Mesothelial cell of epicardium (in vitro differentiated cells): ENCODE results near the gene CLIP3. TPM values are rescaled to one million over a fixed set of nuclear protein-coding genes. Genes with fewer than 3 reads are reported as not detected.
A peak's percentile ranks its signal among the peaks of the same experiment; 100 is the strongest.

Source experiments
- DNase-seq, 2 experiments: peaks; one replicate each; pipeline ENCODE4 v3.0.0; 2021; ENCODE audit warnings: low spot score in 2 of 2; ENCODE audit not compliant: unreplicated experiment in 2 of 2
- H3K27ac Mint-ChIP-seq: 2 replicates; pipeline ENCODE4 v1.8.0; 2021; ENCODE audit warnings: mixed read lengths
- H3K27me3 Mint-ChIP-seq: 2 replicates; pipeline ENCODE4 v1.8.0; 2021; ENCODE audit warnings: low read depth, mixed read lengths
- H3K36me3 Mint-ChIP-seq: 2 replicates; pipeline ENCODE4 v1.8.0; 2021; ENCODE audit warnings: mixed read lengths
- H3K4me1 Mint-ChIP-seq: 2 replicates; pipeline ENCODE4 v1.8.0; 2021; ENCODE audit warnings: mixed read lengths
- H3K4me3 Mint-ChIP-seq: 2 replicates; pipeline ENCODE4 v1.8.0; 2021; ENCODE audit warnings: mild to moderate bottlenecking, moderate library complexity, mixed read lengths
- H3K9me3 Mint-ChIP-seq: 2 replicates; pipeline ENCODE4 v1.8.0; 2021; ENCODE audit warnings: mixed read lengths
- CTCF ChIP-seq: fragments of 200-600 bp; sonication (generic); IDR thresholded peaks from one replicate; pipeline ENCODE4 v1.5.0; 2021; ENCODE audit warnings: antibody characterized with exemption; ENCODE audit not compliant: unreplicated experiment
- total RNA-seq: library from RNA; stranded (reverse); gene quantifications from 3 replicates; pipeline ENCODE4 v1.2.1, GENCODE V29; 2021

Gene CLIP3
- total RNA-seq, 1 donor from 2014 or later: 59.0 TPM

GRCh38 chr19:36009220-36009619 is 23.5 kb downstream of the CLIP3 start:
- peaks cover 2% of the 10 kb centered on the region for H3K27me3 Mint-ChIP-seq
- DNase-seq: peak in 1 of 2 experiments; percentile 70
- no peak for TF ChIP-seq CTCF
- H3K36me3 Mint-ChIP-seq: peaks cover 7% of the 10 kb centered on the region
- peaks cover 28% of the 10 kb centered on the region for H3K4me1 Mint-ChIP-seq
- H3K27ac Mint-ChIP-seq: peak overlapping the region; percentile 56
- no peaks in the 10 kb centered on the region for H3K9me3 Mint-ChIP-seq
- peak overlapping the region; percentile 86 for H3K4me3 Mint-ChIP-seq

- TF ChIP-seq CTCF: no peak
- DNase-seq: peak in 1 of 2 experiments; percentile 49
These were observed 24.2 kb downstream of the CLIP3 start, which contains the start of gene SYNE4 for GRCh38 chr19:36008336-36008978. SYNE4 (minus strand) TSS chr19:36008813; CDS start chr19:36008681, 132 bp downstream.

DNA sequence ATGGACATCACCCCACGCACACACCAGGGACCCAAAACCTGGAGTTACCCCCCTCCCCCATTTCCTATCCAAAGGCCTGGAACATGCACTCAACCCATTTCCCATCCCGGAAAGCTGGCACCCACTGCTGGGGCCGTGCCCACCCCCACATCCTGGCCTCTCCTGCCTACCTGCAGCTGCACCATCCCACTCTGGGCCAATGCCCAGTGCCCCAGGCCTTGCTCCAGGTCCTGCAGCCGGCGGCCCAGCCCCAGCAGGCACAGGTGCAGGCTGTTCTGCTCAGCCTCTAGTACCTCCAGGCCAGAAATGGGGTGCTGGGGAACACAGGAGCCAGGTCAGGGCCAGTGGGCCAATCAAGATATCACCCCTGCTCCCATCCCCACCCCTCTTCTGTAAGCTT is 25.7 kb downstream of the CLIP3 start:
- H3K27ac Mint-ChIP-seq: no peak overlapping the region
- peaks cover 2% of the 10 kb centered on the region for H3K27me3 Mint-ChIP-seq
- H3K4me3 Mint-ChIP-seq: no peak overlapping the region
- no peak for TF ChIP-seq CTCF
- peaks cover 11% of the 10 kb centered on the region for H3K36me3 Mint-ChIP-seq
- peaks cover 17% of the 10 kb centered on the region for H3K4me1 Mint-ChIP-seq
- no peaks in the 10 kb centered on the region for H3K9me3 Mint-ChIP-seq
- DNase-seq: no peak

More at GRCh38 chr19:36008336-36008978, 24.2 kb downstream of the CLIP3 start, which contains the start of gene SYNE4:
- H3K27me3 Mint-ChIP-seq: peaks cover 2% of the 10 kb centered on the region
- no peaks in the 10 kb centered on the region for H3K9me3 Mint-ChIP-seq
- peak within 1 kb of the TSS; percentile 91 for H3K27ac Mint-ChIP-seq
- peaks cover 7% of the 10 kb centered on the region for H3K36me3 Mint-ChIP-seq
- H3K4me1 Mint-ChIP-seq: peaks cover 21% of the 10 kb centered on the region
- peak within 1 kb of the TSS; percentile 86 for H3K4me3 Mint-ChIP-seq

GRCh38 chr19:36003284-36003683 is 29.4 kb downstream of the CLIP3 start:
- no peak for TF ChIP-seq CTCF
- no peak overlapping the region for H3K27ac Mint-ChIP-seq
- peaks cover 13% of the 10 kb centered on the region for H3K36me3 Mint-ChIP-seq
- H3K27me3 Mint-ChIP-seq: no peaks in the 10 kb centered on the region
- DNase-seq: no peak
- no peaks in the 10 kb centered on the region for H3K9me3 Mint-ChIP-seq
- H3K4me3 Mint-ChIP-seq: no peak overlapping the region
- peaks cover 5% of the 10 kb centered on the region for H3K4me1 Mint-ChIP-seq

DNA sequence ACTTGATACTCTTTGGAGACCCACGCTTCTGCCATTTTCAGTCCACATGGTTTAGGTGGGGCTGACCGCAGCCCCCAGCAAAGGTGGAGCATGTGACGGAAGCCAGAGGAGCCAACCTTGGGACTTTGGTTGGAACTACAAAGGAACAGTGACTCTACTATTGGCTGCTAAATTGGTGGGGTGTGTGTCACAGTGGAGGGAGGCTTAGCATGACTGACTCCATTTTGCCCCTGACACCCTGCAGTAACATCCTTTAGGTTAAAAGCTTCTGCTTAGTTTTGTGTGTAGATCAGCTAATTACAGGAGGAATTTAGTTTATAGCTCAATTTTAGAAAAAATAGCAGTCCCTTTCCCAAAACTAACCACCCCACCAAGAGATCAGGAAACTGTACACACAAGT is 31.1 kb downstream of the CLIP3 start:
- TF ChIP-seq CTCF: no peak
- Mint-ChIP-seq H3K4me3 (no peak overlapping the region), H3K9me3 (no peaks in the 10 kb centered on the region), H3K27me3 (no peaks in the 10 kb centered on the region), H3K4me1 (peaks cover 1% of the 10 kb centered on the region), H3K27ac (no peak overlapping the region), H3K36me3 (peaks cover 13% of the 10 kb centered on the region)
- DNase-seq: no peak
